GM18519 (cell line): ENCODE results near the gene COX17.

Source experiments
- ATAC-seq: cut with Tn5 transposase; IDR thresholded peaks from one replicate; pipeline ENCODE4 v1.9.1; 2021; ENCODE audit warnings: mild to moderate bottlenecking, moderate library complexity; ENCODE audit not compliant: unreplicated experiment, low FRiP score

Gene COX17

GRCh38 chr3:119675188-119675874, 1.9 kb downstream of the COX17 start:
- ATAC-seq: no peak

- ATAC-seq: no peak
These were observed 3.3 kb downstream of the COX17 start for GRCh38 chr3:119673875-119674274.

GRCh38 chr3:119672776-119673175, 4.4 kb downstream of the COX17 start:
- ATAC-seq: no peak

GRCh38 chr3:119669906-119670570, 7.2 kb downstream of the COX17 start:
- ATAC-seq: no peak

- ATAC-seq: no peak
These were observed 11.1 kb downstream of the COX17 start for GRCh38 chr3:119665954-119666559.

GRCh38 chr3:119664850-119665379, 12.3 kb downstream of the COX17 start:
- no peak for ATAC-seq

GRCh38 chr3:119664370-119664769, 12.8 kb downstream of the COX17 start:
- ATAC-seq: no peak

GRCh38 chr3:119663885-119664284, 13.3 kb downstream of the COX17 start:
- no peak for ATAC-seq

GRCh38 chr3:119662604-119663373, 14.4 kb downstream of the COX17 start:
- ATAC-seq: no peak

- ATAC-seq: no peak
These were observed 16.4 kb downstream of the COX17 start, which contains the start of gene POPDC2 for GRCh38 chr3:119660474-119661440. POPDC2 (minus strand) TSS chr3:119660589; CDS start chr3:119660423, 166 bp downstream.

- no peak for ATAC-seq
These were observed 17.5 kb downstream of the COX17 start for GRCh38 chr3:119659606-119660291.

GRCh38 chr3:119658994-119659393, 18.2 kb downstream of the COX17 start:
- ATAC-seq: no peak

- ATAC-seq: no peak
These were observed 19.1 kb downstream of the COX17 start for GRCh38 chr3:119657887-119658702.

GRCh38 chr3:119653876-119654275, 23.3 kb downstream of the COX17 start:
- ATAC-seq: no peak

GRCh38 chr3:119652306-119653033, 24.7 kb downstream of the COX17 start:
- ATAC-seq: no peak

GRCh38 chr3:119649761-119650160, 27.4 kb downstream of the COX17 start:
- ATAC-seq: no peak

- no peak for ATAC-seq
These were observed 29.2 kb downstream of the COX17 start for GRCh38 chr3:119647843-119648575.
